HG02840 (cell line): ENCODE results near the gene CWF19L1.

Experiments used
- ATAC-seq: cut with Tn5 transposase; IDR thresholded peaks from one replicate; pipeline ENCODE4 v1.9.1; 2021; ENCODE audit warnings: mild to moderate bottlenecking, moderate library complexity, moderate number of reproducible peaks; ENCODE audit not compliant: unreplicated experiment, low FRiP score

CWF19L1 gene

GRCh38 chr10:100254191-100254590 is 13.2 kb downstream of the CWF19L1 start:
- ATAC-seq = no peak

GRCh38 chr10:100253041-100253440 is 14.4 kb downstream of the CWF19L1 start:
- ATAC-seq = no peak

- ATAC-seq = no peak
Observed at GRCh38 chr10:100248820-100249219, 18.6 kb downstream of the CWF19L1 start.

GRCh38 chr10:100245484-100246220 is 21.8 kb downstream of the CWF19L1 start:
- ATAC-seq = no peak

- ATAC-seq = no peak
Observed at GRCh38 chr10:100239851-100240250, 27.6 kb downstream of the CWF19L1 start.

GRCh38 chr10:100238429-100238828 is 29.0 kb downstream of the CWF19L1 start:
- ATAC-seq = no peak

- no peak for ATAC-seq
Observed at GRCh38 chr10:100232101-100232500, 35.3 kb downstream of the CWF19L1 start.

- no peak for ATAC-seq
Observed at GRCh38 chr10:100229819-100230422, 37.5 kb downstream of the CWF19L1 start.

- ATAC-seq = no peak
Observed at GRCh38 chr10:100223879-100224278, 43.6 kb downstream of the CWF19L1 start.

- ATAC-seq = no peak
Observed at GRCh38 chr10:100222529-100222928, 44.9 kb downstream of the CWF19L1 start.

- ATAC-seq = no peak
Observed at GRCh38 chr10:100216006-100216405, 51.4 kb downstream of the CWF19L1 start.

- ATAC-seq = no peak
Observed at GRCh38 chr10:100209303-100209702, 58.1 kb downstream of the CWF19L1 start.

GRCh38 chr10:100208276-100208675 is 59.2 kb downstream of the CWF19L1 start:
- ATAC-seq = no peak

GRCh38 chr10:100204370-100204769 is 63.1 kb downstream of the CWF19L1 start:
- no peak for ATAC-seq

- ATAC-seq = no peak
Observed at GRCh38 chr10:100201549-100201948, 65.9 kb downstream of the CWF19L1 start.

GRCh38 chr10:100194711-100195110 is 72.7 kb downstream of the CWF19L1 start:
- ATAC-seq = no peak

GRCh38 chr10:100192350-100192749 is 75.1 kb downstream of the CWF19L1 start:
- ATAC-seq = no peak

GRCh38 chr10:100186253-100187212 is 80.9 kb downstream of the CWF19L1 start:
- ATAC-seq = peak; percentile 44

- peak; percentile 86 for ATAC-seq
Observed at GRCh38 chr10:100185364-100186252, 81.8 kb downstream of the CWF19L1 start, which contains the start of gene ERLIN1. ERLIN1 (minus strand) TSS chr10:100186029; CDS start chr10:100185626, 403 bp downstream.

- no peak for ATAC-seq
Observed at GRCh38 chr10:100184840-100185239, 82.6 kb downstream of the CWF19L1 start.
